LNCaP clone FGC (cell line): Measurements from ENCODE around the gene B4GALT7.

ENCODE experiments used
- DNase-seq: peaks from one replicate; pipeline ENCODE4 v3.0.0-alpha.2; 2011; ENCODE audit warnings: low read depth
- H3K4me3 ChIP-seq: 2 replicates; pipeline ENCODE4 v1.5.1; 2011; ENCODE audit warnings: mild to moderate bottlenecking, low read depth, low read length, control low read depth
- CTCF ChIP-seq: IDR thresholded peaks from 2 replicates; pipeline ENCODE4 v1.5.1; 2012; ENCODE audit warnings: mild to moderate bottlenecking; ENCODE audit not compliant: control insufficient read depth, insufficient read depth; ENCODE audit errors: extremely low read depth

B4GALT7 gene

GRCh38 chr5:177576169-177576568 is 23.8 kb upstream of the B4GALT7 start:
- no peak for TF ChIP-seq CTCF
- H3K4me3 ChIP-seq, result no peak overlapping the region

GRCh38 chr5:177578316-177578715 is 21.6 kb upstream of the B4GALT7 start:
- H3K4me3 ChIP-seq, result no peak overlapping the region
- TF ChIP-seq CTCF, result no peak
- DNase-seq, result no peak

More at GRCh38 chr5:177576169-177576568, 23.8 kb upstream of the B4GALT7 start:
- DNase-seq, result no peak

- no peak overlapping the region for H3K4me3 ChIP-seq
- DNase-seq, result no peak
- TF ChIP-seq CTCF, result no peak
Observed at GRCh38 chr5:177588413-177588909, 11.5 kb upstream of the B4GALT7 start.

GRCh38 chr5:177590406-177590805 is 9.5 kb upstream of the B4GALT7 start:
- no peak for DNase-seq
- no peak for TF ChIP-seq CTCF
- no peak overlapping the region for H3K4me3 ChIP-seq

GRCh38 chr5:177591690-177592009 is 8.3 kb upstream of the B4GALT7 start:
- peak overlapping the region; percentile 83 for H3K4me3 ChIP-seq
- TF ChIP-seq CTCF, result no peak
- DNase-seq, result no peak

GRCh38 chr5:177592010-177592834 is 7.7 kb upstream of the B4GALT7 start, which contains the start of gene TMED9:
TMED9 (plus strand) TSS chr5:177592203; CDS start chr5:177592215, 12 bp downstream.
- DNase-seq, result peak; percentile 48
- no peak for TF ChIP-seq CTCF
- peak within 1 kb of the TSS; percentile 83 for H3K4me3 ChIP-seq

- no peak for TF ChIP-seq CTCF
Observed at GRCh38 chr5:177592905-177593304, 7.0 kb upstream of the B4GALT7 start.

More at GRCh38 chr5:177592905-177593304, 7.0 kb upstream of the B4GALT7 start:
- H3K4me3 ChIP-seq, result peak overlapping the region; percentile 83
- DNase-seq, result no peak
